ENCODE measurements around the gene SAMMSON.

DNA sequence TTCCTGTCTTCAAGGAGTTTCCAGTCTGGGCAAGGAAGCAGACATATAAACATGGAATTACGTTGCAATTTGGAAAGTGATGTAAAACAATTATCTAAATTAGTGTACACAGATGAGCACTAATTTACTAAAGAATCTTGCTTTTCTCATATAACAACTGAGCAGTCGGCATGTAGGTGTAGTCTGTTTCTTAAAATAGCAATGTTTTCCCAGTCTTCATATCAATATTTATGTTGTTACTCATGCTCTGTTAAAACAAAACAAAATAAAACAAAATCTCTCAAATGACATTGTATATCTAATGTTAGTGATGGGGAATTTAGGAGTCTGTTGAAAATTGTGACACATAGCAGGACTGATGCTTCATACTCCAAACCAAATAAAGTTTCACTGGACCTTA, 75.6 kb downstream of the SAMMSON start:
- TF ChIP-seq CTCF (IDR thresholded peaks at IDR 0.05; ENCODE audit: low read depth, low read length, missing input control) (no peak), EGR1 (IDR thresholded peaks at IDR 0.05; ENCODE audit: low read depth in 2 of 2) (no peak), REST (IDR thresholded peaks at IDR 0.05) (no peak), TAF1 (conservative IDR thresholded peaks at IDR 0.05) (no peak), NR2F2 (IDR thresholded peaks at IDR 0.05) (no peak), RXRA (IDR thresholded peaks at IDR 0.05) (no peak), SP1 (IDR thresholded peaks at IDR 0.05) (no peak), HNF4A (conservative IDR thresholded peaks at IDR 0.05) (no peak), RAD21 (IDR thresholded peaks at IDR 0.05) (no peak), GABPA (IDR thresholded peaks at IDR 0.05 in 1 of 2, conservative IDR thresholded peaks at IDR 0.05 in 1 of 2) (no peak)
- TF ChIP-seq, protein P1, sequence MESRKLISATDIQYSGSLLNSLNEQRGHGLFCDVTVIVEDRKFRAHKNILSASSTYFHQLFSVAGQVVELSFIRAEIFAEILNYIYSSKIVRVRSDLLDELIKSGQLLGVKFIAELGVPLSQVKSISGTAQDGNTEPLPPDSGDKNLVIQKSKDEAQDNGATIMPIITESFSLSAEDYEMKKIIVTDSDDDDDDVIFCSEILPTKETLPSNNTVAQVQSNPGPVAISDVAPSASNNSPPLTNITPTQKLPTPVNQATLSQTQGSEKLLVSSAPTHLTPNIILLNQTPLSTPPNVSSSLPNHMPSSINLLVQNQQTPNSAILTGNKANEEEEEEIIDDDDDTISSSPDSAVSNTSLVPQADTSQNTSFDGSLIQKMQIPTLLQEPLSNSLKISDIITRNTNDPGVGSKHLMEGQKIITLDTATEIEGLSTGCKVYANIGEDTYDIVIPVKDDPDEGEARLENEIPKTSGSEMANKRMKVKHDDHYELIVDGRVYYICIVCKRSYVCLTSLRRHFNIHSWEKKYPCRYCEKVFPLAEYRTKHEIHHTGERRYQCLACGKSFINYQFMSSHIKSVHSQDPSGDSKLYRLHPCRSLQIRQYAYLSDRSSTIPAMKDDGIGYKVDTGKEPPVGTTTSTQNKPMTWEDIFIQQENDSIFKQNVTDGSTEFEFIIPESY (IDR thresholded peaks at IDR 0.05) = no peak
- TF ChIP-seq, protein P2, sequence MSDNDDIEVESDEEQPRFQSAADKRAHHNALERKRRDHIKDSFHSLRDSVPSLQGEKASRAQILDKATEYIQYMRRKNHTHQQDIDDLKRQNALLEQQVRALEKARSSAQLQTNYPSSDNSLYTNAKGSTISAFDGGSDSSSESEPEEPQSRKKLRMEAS (IDR thresholded peaks at IDR 0.05) = no peak

All from liver (tissue), 3 donors.